A673 (cell line): ENCODE results near the gene PAEP. TPM values are rescaled to one million over a fixed set of nuclear protein-coding genes. Genes with fewer than 3 reads are reported as not detected.
"Not testable (repeated sequence)": the region's sequence is repeated elsewhere in the genome, so short reads cannot be mapped to it uniquely, and the experiment has no call there.

Experiments
- BruUV-seq: library from RNA; stranded (reverse); fragments of 400-500 nt; replicated peaks from 2 replicates; lab custom pipeline; 2021; lab: Mats Ljungman, UMichigan
- CTCF ChIA-PET: fragments of 300-600 bp; sonication (Branson Sonifier 250); formaldehyde crosslinking; loops from one replicate; lab custom pipeline; 2022; ENCODE audit warnings: antibody characterized with exemption; lab: Charles Lee
- POLR2A ChIA-PET: fragments of 300-600 bp; sonication (Branson Sonifier 250); formaldehyde crosslinking; loops from one replicate; lab custom pipeline; 2022; ENCODE audit warnings: antibody characterized with exemption; ENCODE audit not compliant: low non-redundant PET; lab: Charles Lee
- DNase-seq: peaks from one replicate; pipeline ENCODE4 v3.0.0-alpha.2; 2015; ENCODE audit warnings: low spot score
- H3K27ac ChIP-seq: fragments of 200-600 bp; sonication (generic); 2 replicates; pipeline ENCODE4 v1.5.1; 2016; ENCODE audit warnings: mixed run types, low read depth, mild to moderate bottlenecking, mixed read lengths, antibody characterized with exemption, low read length; ENCODE audit not compliant: poor library complexity, severe bottlenecking
- H3K27me3 ChIP-seq: fragments of 200-600 bp; sonication (generic); replicated peaks from 2 replicates; pipeline ENCODE4 v1.6.1; 2017; ENCODE audit warnings: mixed run types, low read depth, mild to moderate bottlenecking, mixed read lengths, antibody characterized with exemption, low read length; ENCODE audit not compliant: insufficient read depth, poor library complexity
- H3K36me3 ChIP-seq: fragments of 200-600 bp; sonication (generic); 2 replicates; pipeline ENCODE4 v1.6.1; 2016; ENCODE audit warnings: mixed run types, mild to moderate bottlenecking, mixed read lengths, antibody characterized with exemption, low read length; ENCODE audit not compliant: insufficient read depth, poor library complexity, severe bottlenecking
- H3K4me1 ChIP-seq: fragments of 200-600 bp; sonication (generic); 2 replicates; pipeline ENCODE4 v1.6.1; 2017; ENCODE audit warnings: mixed run types, mild to moderate bottlenecking, mixed read lengths, antibody characterized with exemption, low read length; ENCODE audit not compliant: insufficient read depth, poor library complexity, severe bottlenecking
- H3K4me3 ChIP-seq: fragments of 200-600 bp; sonication (generic); 2 replicates; pipeline ENCODE4 v1.5.1; 2016; ENCODE audit warnings: low read depth, mixed run types, mild to moderate bottlenecking, mixed read lengths, low read length; ENCODE audit not compliant: poor library complexity, severe bottlenecking
- H3K9me3 ChIP-seq: fragments of 200-600 bp; sonication (generic); 2 replicates; pipeline ENCODE4 v1.6.1; 2016; ENCODE audit warnings: mixed run types, low read depth, mild to moderate bottlenecking, mixed read lengths, antibody characterized with exemption, low read length; ENCODE audit not compliant: poor library complexity, severe bottlenecking
- EZH2 ChIP-seq: fragments of 200-600 bp; sonication (generic); IDR thresholded peaks from 2 replicates; pipeline ENCODE4 v1.6.1; 2017; ENCODE audit warnings: borderline replicate concordance, low read depth, mild to moderate bottlenecking, mixed read lengths, antibody characterized with exemption, low read length; ENCODE audit not compliant: poor library complexity, severe bottlenecking
- intact Hi-C: fragments of 100-400 bp; cut with micrococcal nuclease; formaldehyde crosslinking; loops from one replicate; pipeline ENCODE4 v1.10.0; 2022; ENCODE audit not compliant: unreplicated experiment
- total RNA-seq: library from RNA; stranded (reverse); gene quantifications from 2 replicates; pipeline ENCODE4 v1.2.3, GENCODE V29; 2021
- TF ChIP-seq, protein P1 (sequence below): fragments of 300-800, 200-600 bp; sonication (generic); conservative IDR thresholded peaks from 2 replicates; pipeline ENCODE4 v1.5.1; 2017; ENCODE audit warnings: low read depth, mild to moderate bottlenecking, antibody characterized with exemption, low read length, moderate library complexity, mixed read lengths

PAEP gene
- total RNA-seq, 1 experiment from 2014 or later = not detected

DNA sequence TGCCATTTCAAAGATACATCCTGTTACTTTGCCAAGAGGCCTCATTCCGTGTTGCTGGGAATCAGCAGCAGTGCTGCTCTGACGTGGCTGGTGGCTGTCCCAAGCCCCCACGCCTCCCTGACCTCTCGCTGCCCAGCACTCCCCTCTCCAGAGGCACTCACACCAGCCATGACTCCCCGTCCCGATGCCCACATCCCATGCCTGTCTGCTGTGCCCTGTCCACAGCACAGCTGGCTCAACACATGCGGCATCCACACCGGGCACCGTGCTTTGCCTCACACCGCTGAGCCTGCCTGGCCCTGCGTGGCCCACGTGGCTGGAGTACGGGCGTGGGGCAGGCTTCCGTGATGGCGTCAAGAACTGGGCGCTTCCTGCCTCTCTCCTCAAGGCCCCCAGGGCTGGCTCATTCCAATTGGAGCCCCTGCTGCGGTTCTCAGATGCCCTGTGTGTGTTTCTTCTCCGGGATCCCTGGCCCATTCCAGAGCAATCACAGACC, 48.2 kb upstream of the PAEP start:
- no peaks in the 10 kb centered on the region for H3K36me3 ChIP-seq
- H3K27me3 ChIP-seq = no peaks in the 10 kb centered on the region
- intact Hi-C loops = no loop called here
- no peaks in the 10 kb centered on the region for H3K9me3 ChIP-seq
- ChIA-PET POLR2A (no interaction called here), CTCF (no interaction called here)
- H3K4me3 ChIP-seq = no peak overlapping the region
- BruUV-seq = no TSS peak
- no peak for DNase-seq
- H3K27ac ChIP-seq = no peak overlapping the region
- no peaks in the 10 kb centered on the region for H3K4me1 ChIP-seq
- TF ChIP-seq, protein P1, sequence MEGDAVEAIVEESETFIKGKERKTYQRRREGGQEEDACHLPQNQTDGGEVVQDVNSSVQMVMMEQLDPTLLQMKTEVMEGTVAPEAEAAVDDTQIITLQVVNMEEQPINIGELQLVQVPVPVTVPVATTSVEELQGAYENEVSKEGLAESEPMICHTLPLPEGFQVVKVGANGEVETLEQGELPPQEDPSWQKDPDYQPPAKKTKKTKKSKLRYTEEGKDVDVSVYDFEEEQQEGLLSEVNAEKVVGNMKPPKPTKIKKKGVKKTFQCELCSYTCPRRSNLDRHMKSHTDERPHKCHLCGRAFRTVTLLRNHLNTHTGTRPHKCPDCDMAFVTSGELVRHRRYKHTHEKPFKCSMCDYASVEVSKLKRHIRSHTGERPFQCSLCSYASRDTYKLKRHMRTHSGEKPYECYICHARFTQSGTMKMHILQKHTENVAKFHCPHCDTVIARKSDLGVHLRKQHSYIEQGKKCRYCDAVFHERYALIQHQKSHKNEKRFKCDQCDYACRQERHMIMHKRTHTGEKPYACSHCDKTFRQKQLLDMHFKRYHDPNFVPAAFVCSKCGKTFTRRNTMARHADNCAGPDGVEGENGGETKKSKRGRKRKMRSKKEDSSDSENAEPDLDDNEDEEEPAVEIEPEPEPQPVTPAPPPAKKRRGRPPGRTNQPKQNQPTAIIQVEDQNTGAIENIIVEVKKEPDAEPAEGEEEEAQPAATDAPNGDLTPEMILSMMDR = no peak
- no peak for TF ChIP-seq EZH2

DNA sequence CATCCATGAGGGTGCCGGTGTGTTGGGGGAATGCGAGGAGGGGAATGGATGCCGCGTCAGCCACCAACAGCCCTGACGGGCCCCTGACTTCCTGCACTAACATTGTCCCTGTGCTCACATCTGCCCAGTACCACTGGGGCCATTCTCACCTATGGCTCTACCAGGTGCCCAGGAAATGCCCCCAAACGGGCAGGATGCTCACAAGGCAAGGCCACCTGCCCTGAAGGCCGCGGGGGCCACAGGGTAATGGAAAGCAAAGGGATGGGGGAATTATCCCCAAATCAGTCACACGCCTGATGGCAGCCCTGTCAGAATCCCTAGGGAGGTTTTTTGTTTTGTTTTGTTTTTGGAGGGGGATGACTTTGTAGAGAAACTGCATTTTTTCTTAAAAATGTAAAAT, 47.6 kb upstream of the PAEP start:
- H3K4me1 ChIP-seq, H3K27ac ChIP-seq, CTCF ChIA-PET, H3K9me3 ChIP-seq, DNase-seq, H3K36me3 ChIP-seq, H3K4me3 ChIP-seq, BruUV-seq, POLR2A ChIA-PET, intact Hi-C loops, H3K27me3 ChIP-seq: not testable (repeated sequence)

DNA sequence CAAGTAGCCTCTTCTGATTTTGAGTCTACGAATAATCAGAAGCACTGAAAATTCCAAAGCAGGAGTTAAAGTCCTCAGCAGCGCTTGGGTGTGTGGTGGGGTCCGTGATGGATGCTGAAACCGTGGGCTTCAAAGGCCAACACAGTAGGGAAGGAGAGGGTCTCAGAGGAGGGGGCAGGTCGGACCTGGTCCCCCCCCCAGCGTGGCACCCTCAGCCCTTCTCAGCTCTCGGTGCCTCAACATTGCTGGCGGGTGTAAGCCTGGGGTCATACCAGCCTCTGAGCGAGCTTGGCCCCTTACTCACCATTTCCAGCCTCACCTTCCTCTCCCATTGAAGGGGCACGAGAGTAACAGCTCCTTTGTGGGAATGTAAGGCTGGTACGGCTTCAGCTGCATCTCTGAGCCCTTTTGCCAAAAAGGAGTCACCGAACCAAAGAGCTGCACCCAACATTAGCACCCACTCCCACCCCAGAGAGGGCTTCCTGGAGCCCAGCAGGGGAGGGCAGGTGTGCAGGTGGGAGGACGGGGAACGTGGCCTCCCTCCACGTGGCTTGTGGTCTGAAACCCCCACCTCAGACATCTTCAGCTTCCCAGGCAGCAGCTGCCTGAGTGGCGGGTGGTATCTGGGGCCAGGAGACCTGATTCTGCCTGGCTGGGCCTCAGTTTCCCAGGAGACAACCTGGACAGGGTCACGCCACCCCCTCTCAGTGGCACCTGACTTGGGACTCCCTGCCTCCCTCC, 47.0 kb upstream of the PAEP start:
- no peak overlapping the region for H3K4me3 ChIP-seq
- no TSS peak for BruUV-seq

More for the DNA sequence above, 47.0 kb upstream of the PAEP start:
- intact Hi-C loops = no loop called here
- no peaks in the 10 kb centered on the region for H3K27me3 ChIP-seq
- no peak for TF ChIP-seq EZH2
- TF ChIP-seq, protein P1 = no peak
- DNase-seq = no peak
- no peaks in the 10 kb centered on the region for H3K4me1 ChIP-seq
- ChIA-PET POLR2A (no interaction called here), CTCF (no interaction called here)
- no peaks in the 10 kb centered on the region for H3K9me3 ChIP-seq
- H3K36me3 ChIP-seq = no peaks in the 10 kb centered on the region
- no peak overlapping the region for H3K27ac ChIP-seq
